NOMO-1 treated with DMSO at 0.1 percent for 48 hours (cell line): ENCODE data around the gene XRCC1.
A peak's percentile ranks its signal among the peaks of the same experiment; 100 is the strongest.
"Not testable (repeated sequence)": the region's sequence is repeated elsewhere in the genome, so short reads cannot be mapped to it uniquely, and the experiment has no call there.

Experiments used
- DNase-seq: peaks from one replicate; lab custom pipeline; 2025; ENCODE audit not compliant: unreplicated experiment; lab: John Stamatoyannopoulos, UW

Gene XRCC1

GRCh38 chr19:43524922-43525835 is 50.1 kb downstream of the XRCC1 start:
- DNase-seq, result peak; percentile 72

- DNase-seq, result not testable (repeated sequence)
Measured at GRCh38 chr19:43523696-43524095, 51.6 kb downstream of the XRCC1 start.

GRCh38 chr19:43522929-43523328 is 52.4 kb downstream of the XRCC1 start:
- no peak for DNase-seq

- DNase-seq, result peak; percentile 74
Measured at GRCh38 chr19:43519436-43520088, 55.8 kb downstream of the XRCC1 start.

GRCh38 chr19:43518051-43518450 is 57.3 kb downstream of the XRCC1 start:
- DNase-seq, result no peak

- DNase-seq, result not testable (repeated sequence)
Measured at GRCh38 chr19:43512399-43512798, 62.9 kb downstream of the XRCC1 start.

- DNase-seq, result no peak
Measured at GRCh38 chr19:43511324-43511723, 64.0 kb downstream of the XRCC1 start.

GRCh38 chr19:43510713-43511112 is 64.6 kb downstream of the XRCC1 start:
- DNase-seq, result no peak

GRCh38 chr19:43507880-43508279 is 67.4 kb downstream of the XRCC1 start:
- no peak for DNase-seq

- DNase-seq, result no peak
Measured at GRCh38 chr19:43506629-43507028, 68.7 kb downstream of the XRCC1 start.

GRCh38 chr19:43505941-43506340 is 69.4 kb downstream of the XRCC1 start:
- DNase-seq, result no peak

GRCh38 chr19:43505186-43505456 is 70.2 kb downstream of the XRCC1 start:
- no peak for DNase-seq

GRCh38 chr19:43504426-43505185 is 70.7 kb downstream of the XRCC1 start, which contains the start of gene PHLDB3:
PHLDB3 (minus strand) TSS chr19:43504746; CDS start chr19:43504118, 628 bp downstream.
- no peak for DNase-seq

GRCh38 chr19:43503501-43504425 is 71.6 kb downstream of the XRCC1 start:
- peak; percentile 93 for DNase-seq

GRCh38 chr19:43502419-43502976 is 72.8 kb downstream of the XRCC1 start:
- no peak for DNase-seq

GRCh38 chr19:43501661-43502418 is 73.5 kb downstream of the XRCC1 start:
- DNase-seq, result no peak

GRCh38 chr19:43499042-43499441 is 76.3 kb downstream of the XRCC1 start:
- DNase-seq, result no peak

GRCh38 chr19:43498233-43498842 is 77.0 kb downstream of the XRCC1 start:
- no peak for DNase-seq

- DNase-seq, result no peak
Measured at GRCh38 chr19:43496960-43497359, 78.4 kb downstream of the XRCC1 start.
